Mesendoderm (in vitro differentiated cells): ENCODE results near the gene ERBB4.

Source experiments
- DNase-seq: peaks from one replicate; pipeline ENCODE4 v3.0.0; 2013
- H2AK5ac ChIP-seq: 2 replicates; pipeline ENCODE4 v1.6.1; 2013; ENCODE audit warnings: low read length, inconsistent platforms
- H2BK120ac ChIP-seq: 2 replicates; pipeline ENCODE4 v1.6.1; 2013; ENCODE audit warnings: low read depth, mild to moderate bottlenecking, low read length, moderate library complexity, mixed read lengths
- H2BK15ac ChIP-seq: replicated peaks from 2 replicates; pipeline ENCODE4 v1.6.1; 2013; ENCODE audit warnings: low read depth, mild to moderate bottlenecking, moderate library complexity
- H2BK5ac ChIP-seq: 2 replicates; pipeline ENCODE4 v1.6.1; 2013; ENCODE audit warnings: low read length, inconsistent platforms
- H3K18ac ChIP-seq: 2 replicates; pipeline ENCODE4 v1.6.1; 2013; ENCODE audit warnings: mild to moderate bottlenecking, low read length, mixed read lengths
- H3K23ac ChIP-seq: one replicate; pipeline ENCODE4 v1.6.1; 2013; ENCODE audit warnings: low read length
- H3K27ac ChIP-seq: 2 replicates; pipeline ENCODE4 v1.5.1; 2013; ENCODE audit warnings: low read depth, mild to moderate bottlenecking, inconsistent platforms, low read length, moderate library complexity
- H3K27me3 ChIP-seq: 2 replicates; pipeline ENCODE4 v1.6.1; 2013; ENCODE audit warnings: low read length, control low read depth, mild to moderate bottlenecking, inconsistent platforms; ENCODE audit not compliant: insufficient read depth, poor library complexity
- H3K36me3 ChIP-seq: 2 replicates; pipeline ENCODE4 v1.6.1; 2013; ENCODE audit warnings: low read length, inconsistent platforms; ENCODE audit not compliant: control insufficient read depth, insufficient read depth
- H3K4ac ChIP-seq: one replicate; pipeline ENCODE4 v1.6.1; 2013; ENCODE audit warnings: low read depth, mild to moderate bottlenecking, low read length, moderate library complexity
- H3K4me1 ChIP-seq: 2 replicates; pipeline ENCODE4 v1.6.1; 2013; ENCODE audit warnings: low read depth, low read length, inconsistent platforms; ENCODE audit not compliant: control insufficient read depth
- H3K4me2 ChIP-seq: 2 replicates; pipeline ENCODE4 v1.6.1; 2013; ENCODE audit warnings: low read length
- H3K4me3 ChIP-seq: 2 replicates; pipeline ENCODE4 v1.5.1; 2013; ENCODE audit warnings: mild to moderate bottlenecking, low read length
- H3K56ac ChIP-seq: one replicate; pipeline ENCODE4 v1.6.1; 2013; ENCODE audit warnings: low read length
- H3K79me1 ChIP-seq: 2 replicates; pipeline ENCODE4 v1.6.1; 2013; ENCODE audit warnings: low read length, inconsistent platforms
- H3K79me2 ChIP-seq: 2 replicates; pipeline ENCODE4 v1.6.1; 2013; ENCODE audit warnings: mild to moderate bottlenecking, low read length; ENCODE audit not compliant: control insufficient read depth, insufficient read depth
- H3K9ac ChIP-seq: 2 replicates; pipeline ENCODE4 v1.6.1; 2013; ENCODE audit warnings: low read length, inconsistent platforms
- H4K5ac ChIP-seq: one replicate; pipeline ENCODE4 v1.6.1; 2013; ENCODE audit warnings: low read length
- H4K8ac ChIP-seq: one replicate; pipeline ENCODE4 v1.6.1; 2013; ENCODE audit warnings: low read depth, mild to moderate bottlenecking, control low read depth, low read length, moderate library complexity
- WGBS: extraction: QIAGEN DNeasy Blood & Tissue Kit; methylation state at CpG from one replicate; pipeline ENCODE4 v1.1.7; 2013; ENCODE audit warnings: low lambda C conversion rate, missing lambda C conversion rate; ENCODE audit not compliant: insufficient coverage; ENCODE audit errors: extremely low coverage; 5-methylcytosine and 5-hydroxymethylcytosine counted together

The ERBB4 gene

GRCh38 chr2:211498551-211499205 lies 1039.9 kb downstream of the ERBB4 start:
- H3K56ac ChIP-seq: no peak overlapping the region
- H2AK5ac ChIP-seq: no peak overlapping the region
- no peak overlapping the region for H3K4me3 ChIP-seq
- H4K5ac ChIP-seq: no peak overlapping the region
- no CpG with 5 or more reads among the region's 3 CpGs for WGBS
- H3K18ac ChIP-seq: no peak overlapping the region
- no peak overlapping the region for H3K23ac ChIP-seq
- H3K4me1 ChIP-seq: no peaks in the 10 kb centered on the region
- no peaks in the 10 kb centered on the region for H3K27me3 ChIP-seq
- no peak overlapping the region for H3K4ac ChIP-seq
- no peak for DNase-seq
- no peaks in the 10 kb centered on the region for H3K79me2 ChIP-seq
- H3K4me2 ChIP-seq: no peak overlapping the region
- H4K8ac ChIP-seq: no peak overlapping the region
- H3K9ac ChIP-seq: no peak overlapping the region
- H2BK120ac ChIP-seq: no peak overlapping the region
- no peak overlapping the region for H2BK5ac ChIP-seq
- no peaks in the 10 kb centered on the region for H3K36me3 ChIP-seq
- H3K79me1 ChIP-seq: no peaks in the 10 kb centered on the region
- no peak overlapping the region for H3K27ac ChIP-seq
- H2BK15ac ChIP-seq: no peak overlapping the region

- H3K79me1 ChIP-seq: no peaks in the 10 kb centered on the region
- H2BK5ac ChIP-seq: no peak overlapping the region
- H3K36me3 ChIP-seq: no peaks in the 10 kb centered on the region
- H2BK15ac ChIP-seq: no peak overlapping the region
- no peak overlapping the region for H2AK5ac ChIP-seq
- H3K56ac ChIP-seq: no peak overlapping the region
- no peak overlapping the region for H3K18ac ChIP-seq
- no peaks in the 10 kb centered on the region for H3K79me2 ChIP-seq
- H3K27me3 ChIP-seq: no peaks in the 10 kb centered on the region
- no peak overlapping the region for H3K27ac ChIP-seq
- DNase-seq: no peak
- H3K4me3 ChIP-seq: no peak overlapping the region
- H2BK120ac ChIP-seq: no peak overlapping the region
- no peak overlapping the region for H4K8ac ChIP-seq
- no peaks in the 10 kb centered on the region for H3K4me1 ChIP-seq
- H3K4me2 ChIP-seq: no peak overlapping the region
- no peak overlapping the region for H3K23ac ChIP-seq
- no peak overlapping the region for H3K9ac ChIP-seq
- no peak overlapping the region for H3K4ac ChIP-seq
- H4K5ac ChIP-seq: no peak overlapping the region
- WGBS: no CpG with 5 or more reads among the region's 3 CpGs
These were observed 1043.3 kb downstream of the ERBB4 start for GRCh38 chr2:211495339-211495738.

GRCh38 chr2:211494536-211494935 lies 1044.1 kb downstream of the ERBB4 start:
- no peak overlapping the region for H2AK5ac ChIP-seq
- H3K79me1 ChIP-seq: no peaks in the 10 kb centered on the region
- no peak overlapping the region for H3K4me3 ChIP-seq
- H3K79me2 ChIP-seq: no peaks in the 10 kb centered on the region
- no peak overlapping the region for H4K8ac ChIP-seq
- H2BK120ac ChIP-seq: no peak overlapping the region
- no peak overlapping the region for H3K4ac ChIP-seq
- H3K36me3 ChIP-seq: no peaks in the 10 kb centered on the region
- H2BK15ac ChIP-seq: no peak overlapping the region
- H3K27ac ChIP-seq: no peak overlapping the region
- no CpG with 5 or more reads among the region's 3 CpGs for WGBS
- no peaks in the 10 kb centered on the region for H3K4me1 ChIP-seq
- H3K23ac ChIP-seq: no peak overlapping the region
- H3K9ac ChIP-seq: no peak overlapping the region
- H2BK5ac ChIP-seq: no peak overlapping the region
- no peak overlapping the region for H3K56ac ChIP-seq
- DNase-seq: no peak
- H3K27me3 ChIP-seq: no peaks in the 10 kb centered on the region
- no peak overlapping the region for H3K4me2 ChIP-seq
- H3K18ac ChIP-seq: no peak overlapping the region
- H4K5ac ChIP-seq: no peak overlapping the region

GRCh38 chr2:211494085-211494484 lies 1044.5 kb downstream of the ERBB4 start:
- H3K56ac ChIP-seq: no peak overlapping the region
- no CpG with 5 or more reads among the region's 8 CpGs for WGBS

GRCh38 chr2:211487733-211488132 lies 1050.9 kb downstream of the ERBB4 start:
- H3K56ac ChIP-seq: no peak overlapping the region
- H3K4me1 ChIP-seq: no peaks in the 10 kb centered on the region
- DNase-seq: no peak
- H3K23ac ChIP-seq: no peak overlapping the region
- no peak overlapping the region for H2BK15ac ChIP-seq
- no peak overlapping the region for H4K5ac ChIP-seq
- no peaks in the 10 kb centered on the region for H3K36me3 ChIP-seq
- no peak overlapping the region for H3K9ac ChIP-seq
- H3K18ac ChIP-seq: no peak overlapping the region
- no peak overlapping the region for H3K4me3 ChIP-seq
- H3K79me1 ChIP-seq: no peaks in the 10 kb centered on the region
- H4K8ac ChIP-seq: no peak overlapping the region
- H2AK5ac ChIP-seq: no peak overlapping the region
- no peak overlapping the region for H3K27ac ChIP-seq
- no peaks in the 10 kb centered on the region for H3K79me2 ChIP-seq
- no peak overlapping the region for H2BK120ac ChIP-seq
- H3K4me2 ChIP-seq: no peak overlapping the region
- no CpG with 5 or more reads among the region's 2 CpGs for WGBS
- H3K27me3 ChIP-seq: no peaks in the 10 kb centered on the region
- no peak overlapping the region for H2BK5ac ChIP-seq
- no peak overlapping the region for H3K4ac ChIP-seq

More at GRCh38 chr2:211494085-211494484, 1044.5 kb downstream of the ERBB4 start:
- Histone ChIP-seq H2AK5ac (no peak overlapping the region), H3K4me1 (no peaks in the 10 kb centered on the region), H3K27ac (no peak overlapping the region), H2BK15ac (no peak overlapping the region), H3K79me2 (no peaks in the 10 kb centered on the region), H2BK120ac (no peak overlapping the region), H2BK5ac (no peak overlapping the region), H4K8ac (no peak overlapping the region), H3K79me1 (no peaks in the 10 kb centered on the region), H3K4me2 (no peak overlapping the region), H3K18ac (no peak overlapping the region), H3K4ac (no peak overlapping the region), H3K4me3 (no peak overlapping the region), H4K5ac (no peak overlapping the region), H3K23ac (no peak overlapping the region), H3K9ac (no peak overlapping the region), H3K36me3 (no peaks in the 10 kb centered on the region), H3K27me3 (no peaks in the 10 kb centered on the region)
- DNase-seq: no peak

- Histone ChIP-seq H3K56ac (no peak overlapping the region), H3K27ac (no peak overlapping the region), H2AK5ac (no peak overlapping the region), H2BK15ac (no peak overlapping the region), H2BK120ac (no peak overlapping the region), H4K8ac (no peak overlapping the region), H3K23ac (no peak overlapping the region), H3K9ac (no peak overlapping the region), H3K4me2 (no peak overlapping the region), H3K4me1 (no peaks in the 10 kb centered on the region), H3K79me2 (no peaks in the 10 kb centered on the region), H3K4ac (no peak overlapping the region), H3K18ac (no peak overlapping the region), H3K36me3 (no peaks in the 10 kb centered on the region), H3K79me1 (no peaks in the 10 kb centered on the region), H2BK5ac (no peak overlapping the region), H3K4me3 (no peak overlapping the region), H3K27me3 (no peaks in the 10 kb centered on the region), H4K5ac (no peak overlapping the region)
- DNase-seq: no peak
- WGBS: no CpG with 5 or more reads among the region's 3 CpGs
These were observed 1059.0 kb downstream of the ERBB4 start for GRCh38 chr2:211479536-211480150.
